22Rv1 (cell line): ENCODE measurements around the gene CPNE4.

Experiments used
- H3K27ac ChIP-seq: fragments of 450-650 bp; 2 replicates; pipeline ENCODE4 v1.5.1; 2017
- ZFX ChIP-seq: fragments of 450-650 bp; IDR thresholded peaks from 2 replicates; pipeline ENCODE4 v1.6.1; 2017; ENCODE audit warnings: antibody characterized with exemption, borderline replicate concordance
- TF ChIP-seq, protein P1 (sequence below): fragments of 450-650 bp; IDR thresholded peaks from 2 replicates; pipeline ENCODE4 v1.5.1; 2017; ENCODE audit warnings: mild to moderate bottlenecking

CPNE4 gene

DNA sequence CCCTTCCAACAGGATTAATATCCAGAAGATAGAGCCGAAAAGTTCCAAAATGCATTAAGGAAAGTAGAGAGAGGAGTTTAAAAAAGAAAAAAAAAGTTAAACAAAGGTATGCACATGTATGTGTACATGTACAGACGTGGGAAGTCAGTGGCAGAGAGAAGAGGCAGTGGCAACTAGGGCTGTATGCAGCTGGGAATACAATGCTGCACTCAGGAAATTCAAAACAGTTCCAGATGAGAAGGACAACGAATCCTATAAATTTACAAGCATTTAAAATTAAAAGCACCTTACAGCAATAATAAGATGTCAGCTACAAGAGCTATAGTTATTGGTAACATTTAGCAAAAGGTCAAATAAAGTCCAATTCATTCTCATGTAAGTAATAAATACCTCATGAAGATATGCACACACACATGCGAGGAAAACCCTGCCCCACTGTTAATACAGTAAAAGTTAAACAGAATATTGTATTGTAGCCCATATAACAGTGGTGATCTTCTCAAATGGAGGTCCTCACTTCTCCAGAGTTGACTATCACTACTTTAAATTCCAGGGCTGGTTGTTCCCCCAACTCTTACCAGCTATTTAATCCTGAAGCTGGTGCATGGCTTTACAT lies 550.2 kb downstream of the CPNE4 start:
- H3K27ac ChIP-seq, result no peak overlapping the region
- TF ChIP-seq, protein P1, sequence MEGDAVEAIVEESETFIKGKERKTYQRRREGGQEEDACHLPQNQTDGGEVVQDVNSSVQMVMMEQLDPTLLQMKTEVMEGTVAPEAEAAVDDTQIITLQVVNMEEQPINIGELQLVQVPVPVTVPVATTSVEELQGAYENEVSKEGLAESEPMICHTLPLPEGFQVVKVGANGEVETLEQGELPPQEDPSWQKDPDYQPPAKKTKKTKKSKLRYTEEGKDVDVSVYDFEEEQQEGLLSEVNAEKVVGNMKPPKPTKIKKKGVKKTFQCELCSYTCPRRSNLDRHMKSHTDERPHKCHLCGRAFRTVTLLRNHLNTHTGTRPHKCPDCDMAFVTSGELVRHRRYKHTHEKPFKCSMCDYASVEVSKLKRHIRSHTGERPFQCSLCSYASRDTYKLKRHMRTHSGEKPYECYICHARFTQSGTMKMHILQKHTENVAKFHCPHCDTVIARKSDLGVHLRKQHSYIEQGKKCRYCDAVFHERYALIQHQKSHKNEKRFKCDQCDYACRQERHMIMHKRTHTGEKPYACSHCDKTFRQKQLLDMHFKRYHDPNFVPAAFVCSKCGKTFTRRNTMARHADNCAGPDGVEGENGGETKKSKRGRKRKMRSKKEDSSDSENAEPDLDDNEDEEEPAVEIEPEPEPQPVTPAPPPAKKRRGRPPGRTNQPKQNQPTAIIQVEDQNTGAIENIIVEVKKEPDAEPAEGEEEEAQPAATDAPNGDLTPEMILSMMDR, result no peak
- TF ChIP-seq ZFX, result no peak
